ENCODE data around the gene MRPS6. TPM values are rescaled to one million over a fixed set of nuclear protein-coding genes. Genes with fewer than 3 reads are reported as not detected.

The MRPS6 gene
- total and polyA plus RNA-seq, 7 donors: 41.0 to 118 (median 78.8) TPM

- Histone ChIP-seq H3K4me1 (peaks cover 0 to 25% (median 12%) of the 10 kb centered on the region in 4 donors), H3K9me3 (no peaks in the 10 kb centered on the region), H3K27ac (peak overlapping the region in 3 of 4 donors; percentile 14 to 32 (median 22)), H3K36me3 (no peaks in the 10 kb centered on the region), H3K27me3 (no peaks in the 10 kb centered on the region), H3K4me3 (no peak overlapping the region)
- TF ChIP-seq EP300 (IDR thresholded peaks at IDR 0.05) (no peak), CTCF (IDR thresholded peaks at IDR 0.05) (no peak), POLR2AphosphoS5 (IDR thresholded peaks at IDR 0.05) (no peak), POLR2A (IDR thresholded peaks at IDR 0.05) (no peak)
- 90% methylated on average over 8 of the region's 8 CpGs for WGBS, 2 donors
- peak; percentile 28 for DNase-seq
- intact Hi-C loops (cut with DNase I): no loop called here
Observed at GRCh38 chr21:34181431-34182039, 108.2 kb downstream of the MRPS6 start.

GRCh38 chr21:34182436-34182835 is 109.1 kb downstream of the MRPS6 start:
- Histone ChIP-seq H3K4me1 (peaks cover 0 to 25% (median 12%) of the 10 kb centered on the region in 4 donors), H3K27ac (no peak overlapping the region), H3K27me3 (no peaks in the 10 kb centered on the region), H3K36me3 (no peaks in the 10 kb centered on the region), H3K9me3 (no peaks in the 10 kb centered on the region), H3K4me3 (no peak overlapping the region)
- peak; percentile 27 for DNase-seq
- TF ChIP-seq POLR2AphosphoS5 (IDR thresholded peaks at IDR 0.05) (no peak), EP300 (IDR thresholded peaks at IDR 0.05) (no peak), POLR2A (IDR thresholded peaks at IDR 0.05) (no peak), CTCF (IDR thresholded peaks at IDR 0.05) (no peak)
- WGBS, 2 donors: 94 to 97% methylated on average over 3 of the region's 3 CpGs
- intact Hi-C loops (cut with DNase I): no loop called here

GRCh38 chr21:34183331-34183928 is 110.1 kb downstream of the MRPS6 start:
- TF ChIP-seq EP300 (IDR thresholded peaks at IDR 0.05) (no peak), POLR2AphosphoS5 (IDR thresholded peaks at IDR 0.05) (no peak), CTCF (IDR thresholded peaks at IDR 0.05) (no peak), POLR2A (IDR thresholded peaks at IDR 0.05) (no peak)
- WGBS, 2 donors: 79 to 88% methylated on average over 5 of the region's 5 CpGs
- DNase-seq: peak; percentile 36
- Histone ChIP-seq H3K9me3 (no peaks in the 10 kb centered on the region), H3K4me1 (peaks cover 0 to 25% (median 12%) of the 10 kb centered on the region in 4 donors), H3K27me3 (no peaks in the 10 kb centered on the region), H3K36me3 (no peaks in the 10 kb centered on the region), H3K27ac (peak overlapping the region in 3 of 4 donors; percentile 10 to 53 (median 46)), H3K4me3 (no peak overlapping the region)
- intact Hi-C loops (cut with DNase I): no loop called here

- 91 to 94% methylated on average over 5 of the region's 5 CpGs for WGBS, 2 donors
- Histone ChIP-seq H3K9me3 (no peaks in the 10 kb centered on the region), H3K4me1 (peaks cover 0 to 25% (median 12%) of the 10 kb centered on the region in 4 donors), H3K4me3 (no peak overlapping the region), H3K27ac (peak overlapping the region in 1 of 4 donors; percentile 53), H3K36me3 (no peaks in the 10 kb centered on the region), H3K27me3 (no peaks in the 10 kb centered on the region)
- intact Hi-C loops (cut with DNase I): no loop called here
- TF ChIP-seq EP300 (IDR thresholded peaks at IDR 0.05) (no peak), POLR2A (IDR thresholded peaks at IDR 0.05) (no peak), POLR2AphosphoS5 (IDR thresholded peaks at IDR 0.05) (no peak), CTCF (IDR thresholded peaks at IDR 0.05) (no peak)
- DNase-seq: peak; percentile 4
Observed at GRCh38 chr21:34184232-34184631, 110.9 kb downstream of the MRPS6 start.
